DOHH2 (cell line): Measurements from ENCODE around the gene PTCRA.

Experiments used
- CTCF ChIP-seq: fragments of 200-600 bp; sonication (generic); IDR thresholded peaks from one replicate; pipeline ENCODE4 v1.5.1; 2014; ENCODE audit warnings: antibody characterized with exemption, mild to moderate bottlenecking, low read depth, low read length; ENCODE audit not compliant: poor library complexity, severe bottlenecking
- EZH2phosphoT487 ChIP-seq: fragments of 200-600 bp; sonication (generic); IDR thresholded peaks from 2 replicates; pipeline ENCODE4 v1.6.1; 2017; ENCODE audit warnings: borderline replicate concordance, mild to moderate bottlenecking, antibody characterized with exemption, low read length, moderate library complexity, mixed read lengths

GRCh38 chr6:42921801-42922200 lies 5.9 kb downstream of the PTCRA start:
- TF ChIP-seq CTCF: no peak
- TF ChIP-seq EZH2phosphoT487: no peak
